EH (cell line): Measurements from ENCODE around the gene SYN1.

Experiments
- DNase-seq: peaks from one replicate; pipeline ENCODE4 v3.0.0-alpha.2; 2015; ENCODE audit warnings: low read depth

Gene SYN1

GRCh38 chrX:47572773-47573340 is 46.8 kb downstream of the SYN1 start:
- DNase-seq = no peak

GRCh38 chrX:47571896-47572295 is 47.8 kb downstream of the SYN1 start:
- no peak for DNase-seq

GRCh38 chrX:47571215-47571614 is 48.4 kb downstream of the SYN1 start:
- DNase-seq = no peak

DNA sequence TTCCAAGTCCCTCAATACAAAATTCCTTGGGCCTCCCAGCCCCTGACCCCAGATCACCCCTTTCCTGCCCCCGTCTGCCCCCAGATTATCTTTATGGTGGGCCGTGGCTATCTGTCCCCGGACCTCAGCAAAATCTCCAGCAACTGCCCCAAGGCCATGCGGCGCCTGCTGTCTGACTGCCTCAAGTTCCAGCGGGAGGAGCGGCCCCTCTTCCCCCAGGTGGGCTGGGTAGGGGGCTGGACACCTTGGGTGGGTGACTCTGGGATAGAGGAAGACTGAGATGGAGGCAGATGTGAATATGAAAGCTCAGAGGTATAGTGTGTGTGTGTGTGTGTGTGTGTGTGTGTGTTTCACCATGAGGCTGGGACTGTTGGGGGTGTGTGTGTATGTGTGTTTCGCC is 48.9 kb downstream of the SYN1 start:
- no peak for DNase-seq

- no peak for DNase-seq
These were observed 50.9 kb downstream of the SYN1 start for GRCh38 chrX:47568656-47569295.

GRCh38 chrX:47566841-47567240 is 52.8 kb downstream of the SYN1 start:
- DNase-seq = no peak

DNA sequence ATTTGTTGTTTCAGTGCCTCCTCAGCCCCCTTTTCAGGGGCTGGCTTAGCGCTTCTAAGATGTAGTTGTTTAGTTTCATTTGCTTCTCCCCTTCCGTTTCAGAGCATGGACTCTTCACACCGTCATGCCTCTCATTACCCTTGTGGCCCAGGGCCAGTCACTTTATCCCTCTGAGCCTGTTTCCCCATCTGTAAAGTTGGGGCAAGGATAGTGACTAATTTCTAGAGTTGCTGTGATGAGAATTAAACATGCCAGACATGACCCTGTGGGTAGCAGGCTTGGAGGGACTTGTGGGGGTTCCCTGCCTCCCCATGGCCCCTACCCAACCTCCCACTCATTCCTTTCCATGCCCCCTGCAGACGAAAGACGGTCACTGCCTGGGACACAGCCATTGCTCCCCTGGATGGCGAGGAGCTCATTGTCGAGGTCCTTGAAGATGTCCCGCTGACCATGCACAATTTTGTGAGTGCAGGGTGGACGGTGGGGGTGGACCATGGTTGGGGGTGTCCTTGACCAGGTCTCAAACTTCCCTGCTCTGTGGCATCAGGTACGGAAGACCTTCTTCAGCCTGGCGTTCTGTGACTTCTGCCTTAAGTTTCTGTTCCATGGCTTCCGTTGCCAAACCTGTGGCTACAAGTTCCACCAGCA is 55.1 kb downstream of the SYN1 start:
- no peak for DNase-seq

DNA sequence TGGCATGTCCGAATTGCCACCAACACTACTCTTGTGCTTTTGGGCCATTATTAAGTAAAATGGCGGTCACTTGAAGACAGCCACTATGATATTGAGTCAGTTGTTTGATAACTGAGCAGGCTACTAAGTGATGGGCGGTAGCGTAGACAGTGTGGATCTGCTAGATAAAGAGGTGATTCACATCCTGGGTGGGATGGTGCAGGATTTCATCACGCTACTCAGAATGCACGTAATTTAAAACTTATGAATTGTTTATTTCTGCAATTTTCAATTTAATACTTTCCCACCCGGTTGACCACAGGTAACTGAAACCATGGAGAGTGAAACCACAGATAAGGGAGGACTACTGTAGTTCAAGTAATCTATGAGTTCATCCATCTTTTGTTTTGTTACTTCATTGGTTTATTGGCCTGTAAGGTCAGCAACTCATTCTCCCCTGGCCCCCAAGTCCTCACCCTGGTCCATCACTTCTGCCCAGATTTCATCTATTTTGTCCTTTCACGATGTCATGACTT is 55.8 kb downstream of the SYN1 start:
- DNase-seq = peak; percentile 65

GRCh38 chrX:47562615-47563243 is 56.9 kb downstream of the SYN1 start:
- DNase-seq = peak; percentile 44

- no peak for DNase-seq
These were observed 58.0 kb downstream of the SYN1 start for GRCh38 chrX:47561659-47562151.

DNA sequence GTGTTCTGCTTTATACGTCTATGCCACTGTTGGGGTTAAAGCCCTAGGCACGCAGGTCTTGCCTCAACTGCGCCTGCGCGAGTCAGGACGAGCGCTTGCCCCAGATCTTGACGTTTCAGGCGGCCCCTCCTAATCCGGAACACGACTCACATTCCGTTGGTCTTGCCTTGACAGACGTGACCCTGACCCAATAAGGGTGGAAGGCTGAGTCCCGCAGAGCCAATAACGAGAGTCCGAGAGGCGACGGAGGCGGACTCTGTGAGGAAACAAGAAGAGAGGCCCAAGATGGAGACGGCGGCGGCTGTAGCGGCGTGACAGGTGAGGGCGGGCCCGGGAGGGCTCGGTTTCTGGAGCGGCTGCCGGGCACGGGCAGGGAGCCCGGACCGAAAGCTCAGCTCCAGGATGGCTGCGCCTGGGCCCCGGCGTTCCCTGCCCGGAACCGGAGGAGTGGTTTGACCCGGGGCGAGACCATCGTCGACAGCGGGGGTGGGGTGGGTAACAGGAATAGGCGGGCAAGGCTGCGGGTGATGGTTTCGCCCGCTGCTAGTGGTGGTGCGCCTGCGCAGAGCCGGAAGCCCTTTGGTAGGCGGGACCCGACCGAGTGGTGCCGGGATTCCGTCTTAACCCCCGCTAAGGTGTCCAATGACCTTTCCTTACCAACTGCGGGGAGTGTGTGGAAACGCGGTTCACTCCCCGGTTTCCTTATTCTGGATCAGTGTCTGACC is 58.6 kb downstream of the SYN1 start, which contains the start of gene ARAF:
ARAF (plus strand) TSS at position 272 of the 725 bp plus-strand sequence. CDS start 1,763 bp downstream, outside the sequence.
- DNase-seq = peak; percentile 98

DNA sequence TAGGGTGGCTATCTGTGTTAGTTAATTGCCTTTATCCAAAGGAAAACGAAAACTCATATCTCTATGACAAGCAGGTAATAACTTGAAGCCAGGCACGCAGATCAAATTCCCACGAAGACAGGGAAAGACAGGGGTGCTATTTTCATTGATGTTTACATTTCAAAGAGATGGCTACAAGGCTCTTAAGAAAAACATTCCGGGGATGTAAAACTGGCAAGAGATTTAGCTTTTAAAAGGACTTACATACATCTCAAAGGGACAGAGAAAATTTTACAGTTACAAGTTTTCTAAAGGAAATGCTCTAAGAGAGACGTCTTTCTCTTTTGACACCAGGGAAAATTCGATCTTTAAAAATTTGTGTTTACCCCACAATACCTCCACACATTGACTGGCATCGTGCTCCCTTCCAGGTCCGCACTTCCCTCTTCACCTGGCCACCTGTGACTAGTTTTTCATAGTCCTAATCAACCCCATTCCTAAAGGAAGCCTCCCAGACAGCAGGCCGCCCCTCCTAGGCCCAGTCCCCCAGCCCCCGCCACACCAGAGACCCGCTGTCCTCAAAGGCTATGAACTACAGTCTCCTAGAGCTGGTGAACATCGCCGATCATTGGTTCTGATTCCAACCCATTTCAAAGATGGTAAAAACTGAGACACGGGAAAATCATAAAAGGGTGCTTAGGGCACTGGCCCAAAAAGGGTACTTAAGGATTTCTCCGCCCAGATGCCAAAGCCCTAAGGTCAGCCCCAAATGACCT is 59.3 kb downstream of the SYN1 start:
- DNase-seq = no peak

DNA sequence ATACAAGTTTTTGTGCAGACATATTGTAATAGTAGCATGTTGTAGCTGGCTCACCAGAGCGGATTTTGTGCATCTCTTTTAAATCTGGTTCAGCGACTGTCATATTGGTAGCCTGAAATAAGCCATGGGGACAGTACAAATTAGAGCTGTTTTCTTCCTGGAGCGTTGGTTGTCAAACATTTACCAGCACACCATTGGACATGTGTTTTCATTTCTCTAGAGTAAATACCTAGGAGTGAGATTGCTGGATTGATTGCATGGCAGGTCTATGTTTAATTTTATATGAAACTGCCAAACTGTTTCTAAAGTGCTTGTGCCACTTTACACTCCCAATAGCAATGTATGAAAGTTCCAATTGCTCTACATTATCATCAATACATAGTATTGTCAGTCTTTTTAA is 61.2 kb downstream of the SYN1 start:
- no peak for DNase-seq

- peak; percentile 94 for DNase-seq
These were observed 63.5 kb downstream of the SYN1 start for GRCh38 chrX:47556045-47556623.

GRCh38 chrX:47543496-47543895 is 76.2 kb downstream of the SYN1 start:
- no peak for DNase-seq

DNA sequence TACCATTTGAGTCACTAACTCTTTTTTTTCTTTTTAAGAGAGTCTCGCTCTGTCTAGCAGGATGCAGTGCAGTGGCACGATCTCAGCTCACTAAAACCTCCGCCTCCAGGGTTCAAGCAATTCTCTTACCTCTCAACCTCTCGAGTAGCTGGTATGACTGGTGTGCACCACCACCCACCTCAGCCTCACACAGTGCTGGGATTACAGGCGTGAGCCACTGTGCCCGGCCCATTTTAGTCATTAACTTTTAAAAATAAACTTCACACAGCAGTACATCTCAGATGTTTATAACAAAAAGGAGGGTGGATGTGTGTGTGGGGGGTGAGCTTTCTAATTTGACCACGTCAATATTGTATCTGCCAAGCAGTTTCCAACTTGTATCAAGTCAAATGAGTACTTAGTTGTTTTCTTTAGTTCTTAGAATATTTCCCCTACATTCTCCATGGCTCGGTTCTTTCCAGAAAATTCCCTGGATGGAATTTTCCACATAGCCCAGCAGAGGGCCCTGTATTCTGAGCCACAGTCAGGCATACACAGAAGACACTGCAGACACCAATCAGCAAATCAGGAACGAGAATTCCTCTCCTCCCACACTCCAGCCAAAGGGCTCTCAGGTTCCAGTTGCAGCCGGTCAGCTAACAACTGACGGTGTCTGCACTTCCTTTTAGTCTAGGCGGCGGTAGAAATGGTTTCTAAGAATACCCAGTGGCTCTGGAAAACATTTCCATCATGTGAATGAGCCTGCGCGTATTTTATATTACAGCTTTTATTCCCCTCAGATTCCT is 78.7 kb downstream of the SYN1 start:
- peak; percentile 92 for DNase-seq

- peak; percentile 57 for DNase-seq
These were observed 79.8 kb downstream of the SYN1 start for GRCh38 chrX:47539860-47540259.

DNA sequence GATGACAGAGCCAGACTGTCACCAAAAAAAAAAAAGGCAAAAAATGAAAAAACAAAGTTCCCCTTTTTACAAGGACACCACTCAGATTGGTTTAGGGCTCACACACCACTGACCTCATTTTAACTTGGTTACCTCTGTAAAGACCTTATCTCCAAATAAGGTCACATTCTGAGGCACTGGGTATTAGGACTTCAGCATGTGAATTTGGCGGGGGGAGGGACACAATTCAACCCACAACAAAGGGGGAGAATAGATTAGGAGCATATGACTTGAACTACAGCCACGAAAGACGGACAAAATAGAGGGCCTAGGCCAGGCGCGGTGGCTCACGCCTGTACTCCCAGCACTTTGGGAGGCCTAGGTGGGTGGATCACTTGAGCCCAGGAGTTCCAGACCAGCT is 89.6 kb downstream of the SYN1 start:
- no peak for DNase-seq

GRCh38 chrX:47529548-47529947 is 90.1 kb downstream of the SYN1 start:
- no peak for DNase-seq

DNA sequence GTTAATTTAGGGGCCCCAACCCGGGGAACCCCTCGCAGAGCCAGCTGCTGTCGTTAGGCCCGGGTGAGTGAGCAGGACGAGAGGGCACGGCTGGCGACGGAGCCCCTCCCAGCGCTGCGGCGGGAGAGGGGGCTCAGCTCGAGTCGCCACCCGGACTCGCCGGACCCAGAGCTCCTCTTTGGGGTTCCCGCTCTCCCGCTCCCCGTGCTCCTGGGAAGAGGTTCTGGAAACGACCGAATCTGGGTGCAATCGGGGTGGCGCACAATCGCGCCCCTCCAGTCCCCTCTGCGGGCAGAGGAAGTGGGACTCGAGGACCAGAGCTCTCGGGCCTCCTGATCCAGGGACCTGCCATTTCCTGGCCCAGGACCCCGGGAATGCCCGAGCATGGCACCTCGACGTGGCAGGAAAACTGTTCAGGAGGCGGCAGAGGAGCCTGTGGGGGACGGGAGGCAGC is 95.9 kb downstream of the SYN1 start:
- no peak for DNase-seq
